Measurements from ENCODE around the gene LRFN4.

GRCh38 chr11:66860449-66860831, 3.6 kb downstream of the LRFN4 start:
- TF ChIP-seq POLR2A (IDR thresholded peaks at IDR 0.05): no peak
- no peak for TF ChIP-seq CTCF (IDR thresholded peaks at IDR 0.05)
